ENCODE measurements around the gene UNC79.

The UNC79 gene

GRCh38 chr14:93700928-93701327 lies 270.2 kb downstream of the UNC79 start:
- no peaks in the 10 kb centered on the region for H3K27me3 ChIP-seq
- no peaks in the 10 kb centered on the region for H4K20me1 ChIP-seq
- H3K4me3 ChIP-seq: no peak overlapping the region
- H3K4me2 ChIP-seq: no peak overlapping the region
- H3K36me3 ChIP-seq: no peaks in the 10 kb centered on the region
- no peak for TF ChIP-seq Cebpa-rat (IDR thresholded peaks at IDR 0.05)
- peaks cover 26 to 39% (median 32%) of the 10 kb centered on the region in 11 experiments; a peak in 21 of 22 replicates for H3K9me3 ChIP-seq (replicated peaks in 1 of 11)
- no peak overlapping the region for H3K9ac ChIP-seq
- no peaks in the 10 kb centered on the region for H3K4me1 ChIP-seq
- H3K27ac ChIP-seq: no peak overlapping the region

GRCh38 chr14:93701562-93701961 lies 270.8 kb downstream of the UNC79 start:
- Histone ChIP-seq H3K9ac (no peak overlapping the region), H3K4me3 (no peak overlapping the region), H3K27ac (no peak overlapping the region), H3K27me3 (no peaks in the 10 kb centered on the region), H3K9me3 (replicated peaks in 1 of 11) (peaks cover 26 to 39% (median 32%) of the 10 kb centered on the region in 11 experiments; a peak in 21 of 22 replicates), H3K4me2 (no peak overlapping the region), H3K36me3 (no peaks in the 10 kb centered on the region), H3K4me1 (no peaks in the 10 kb centered on the region), H4K20me1 (no peaks in the 10 kb centered on the region)
- no peak for TF ChIP-seq Cebpa-rat (IDR thresholded peaks at IDR 0.05)

DNA sequence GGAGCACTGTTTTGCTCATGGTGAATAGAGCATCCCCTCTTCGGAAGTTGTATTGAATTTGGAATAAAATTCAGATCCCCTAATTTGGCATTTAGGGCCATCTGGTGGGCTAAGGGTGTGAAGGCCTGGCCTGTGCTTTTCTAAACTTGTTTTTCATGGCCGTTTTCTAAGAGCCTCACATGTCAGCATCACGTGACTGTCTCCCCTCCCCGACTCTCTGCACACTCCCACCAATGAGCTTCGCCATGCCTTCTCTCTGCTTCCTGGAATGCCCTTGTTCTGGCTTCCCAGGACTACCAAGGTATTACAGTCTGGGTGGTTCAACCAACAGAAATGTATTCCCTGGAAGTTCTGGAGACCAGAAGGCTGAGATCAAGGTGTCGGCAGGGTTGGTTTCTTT lies 272.2 kb downstream of the UNC79 start:
- H3K9ac ChIP-seq: no peak overlapping the region
- H3K27me3 ChIP-seq: no peaks in the 10 kb centered on the region
- no peak overlapping the region for H3K4me3 ChIP-seq
- no peak overlapping the region for H3K27ac ChIP-seq
- H3K4me2 ChIP-seq: no peak overlapping the region
- peaks cover 16 to 29% (median 25%) of the 10 kb centered on the region in 11 experiments; a peak in 21 of 22 replicates for H3K9me3 ChIP-seq (replicated peaks in 1 of 11)
- TF ChIP-seq Cebpa-rat (IDR thresholded peaks at IDR 0.05): no peak
- no peaks in the 10 kb centered on the region for H3K36me3 ChIP-seq
- H4K20me1 ChIP-seq: no peaks in the 10 kb centered on the region
- H3K4me1 ChIP-seq: peaks cover 1 to 5% (median 4%) of the 10 kb centered on the region in 10 experiments; a peak in 19 of 20 replicates

GRCh38 chr14:93703941-93704340 lies 273.2 kb downstream of the UNC79 start:
- Histone ChIP-seq H3K9me3 (replicated peaks in 1 of 11) (peaks cover 9 to 19% (median 16%) of the 10 kb centered on the region in 11 experiments; a peak in 17 of 22 replicates), H3K27me3 (no peaks in the 10 kb centered on the region), H3K4me3 (no peak overlapping the region), H3K4me2 (no peak overlapping the region), H4K20me1 (no peaks in the 10 kb centered on the region), H3K9ac (no peak overlapping the region), H3K36me3 (no peaks in the 10 kb centered on the region), H3K27ac (no peak overlapping the region), H3K4me1 (peaks cover 11 to 15% (median 14%) of the 10 kb centered on the region in 10 experiments)
- TF ChIP-seq Cebpa-rat (IDR thresholded peaks at IDR 0.05): no peak

DNA sequence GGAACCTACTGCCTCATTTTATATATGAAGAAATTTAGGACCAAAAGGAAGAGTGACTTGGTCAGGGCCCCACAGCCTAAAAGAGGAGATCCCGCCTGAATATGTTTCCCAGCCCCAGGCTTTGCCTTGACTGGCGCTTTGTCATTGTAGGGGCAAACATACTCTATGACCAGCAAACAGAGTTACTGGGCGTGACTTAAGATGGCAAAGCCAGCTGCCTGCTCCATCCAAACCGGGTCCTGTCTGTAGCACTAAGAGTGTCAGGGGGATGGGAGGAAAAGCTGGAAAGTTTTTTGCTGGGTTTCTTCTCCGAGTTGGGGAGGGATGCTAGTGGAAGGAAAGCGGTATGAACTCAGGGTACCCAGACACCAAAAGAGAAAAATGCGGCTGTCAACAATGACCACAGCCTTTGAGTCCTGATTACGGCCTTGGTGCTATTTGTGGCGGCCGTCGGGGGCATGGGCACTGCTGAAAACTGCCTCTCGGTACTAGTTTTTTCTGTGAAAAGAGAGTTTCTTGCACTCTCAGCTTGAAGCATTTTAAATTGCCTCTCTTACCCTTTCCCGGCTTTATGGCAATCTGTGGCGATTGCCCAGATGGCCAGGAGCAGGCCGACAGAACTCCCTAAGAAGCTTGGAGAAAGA lies 274.9 kb downstream of the UNC79 start:
- no peak overlapping the region for H3K4me3 ChIP-seq
- H4K20me1 ChIP-seq: no peaks in the 10 kb centered on the region
- peaks cover 19 to 25% (median 22%) of the 10 kb centered on the region in 10 experiments for H3K4me1 ChIP-seq
- no peak for TF ChIP-seq Cebpa-rat (IDR thresholded peaks at IDR 0.05)
- H3K9me3 ChIP-seq (replicated peaks in 1 of 11): peaks cover 3 to 7% (median 6%) of the 10 kb centered on the region in 11 experiments; a peak in 14 of 22 replicates
- no peaks in the 10 kb centered on the region for H3K27me3 ChIP-seq
- H3K36me3 ChIP-seq: no peaks in the 10 kb centered on the region
- H3K27ac ChIP-seq: no peak overlapping the region
- H3K9ac ChIP-seq: no peak overlapping the region
- no peak overlapping the region for H3K4me2 ChIP-seq

DNA sequence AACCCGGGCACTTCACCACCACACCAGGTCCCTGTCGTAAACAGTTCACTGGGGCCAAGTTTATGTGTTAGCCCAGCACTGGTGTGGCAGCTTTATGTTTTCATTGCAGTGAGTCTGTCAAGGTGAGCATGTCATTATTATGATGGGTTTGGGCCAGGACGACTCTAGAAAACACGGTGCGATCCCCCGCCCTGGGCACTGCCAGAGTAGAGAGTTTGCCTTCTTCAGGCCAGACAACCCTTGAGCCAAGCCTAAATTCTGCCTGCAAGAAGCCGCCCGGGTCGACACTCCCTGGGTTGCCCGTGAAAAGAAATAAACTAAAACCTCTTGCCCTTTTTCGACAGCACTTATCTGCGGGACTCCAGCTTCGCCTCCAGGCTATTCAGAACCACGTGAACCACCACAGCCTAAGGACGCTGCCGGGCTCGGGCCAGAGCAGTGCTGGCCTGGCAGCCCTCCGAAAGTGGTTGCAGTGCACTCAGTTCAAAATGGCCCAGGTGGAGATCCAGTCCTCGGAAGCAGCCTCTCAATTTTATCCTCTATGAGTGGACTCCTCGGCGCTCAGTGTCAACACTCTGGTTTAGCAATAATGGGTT lies 275.7 kb downstream of the UNC79 start:
- H3K4me1 ChIP-seq: peaks cover 19 to 25% (median 22%) of the 10 kb centered on the region in 10 experiments
- no peaks in the 10 kb centered on the region for H3K36me3 ChIP-seq
- no peak overlapping the region for H3K4me3 ChIP-seq
- H3K9ac ChIP-seq: no peak overlapping the region
- H3K9me3 ChIP-seq (replicated peaks in 1 of 11): no peaks in the 10 kb centered on the region; a peak in 1 of 22 replicates
- H3K4me2 ChIP-seq: no peak overlapping the region
- no peak overlapping the region for H3K27ac ChIP-seq
- TF ChIP-seq Cebpa-rat (IDR thresholded peaks at IDR 0.05): no peak
- H4K20me1 ChIP-seq: no peaks in the 10 kb centered on the region
- no peaks in the 10 kb centered on the region for H3K27me3 ChIP-seq

DNA sequence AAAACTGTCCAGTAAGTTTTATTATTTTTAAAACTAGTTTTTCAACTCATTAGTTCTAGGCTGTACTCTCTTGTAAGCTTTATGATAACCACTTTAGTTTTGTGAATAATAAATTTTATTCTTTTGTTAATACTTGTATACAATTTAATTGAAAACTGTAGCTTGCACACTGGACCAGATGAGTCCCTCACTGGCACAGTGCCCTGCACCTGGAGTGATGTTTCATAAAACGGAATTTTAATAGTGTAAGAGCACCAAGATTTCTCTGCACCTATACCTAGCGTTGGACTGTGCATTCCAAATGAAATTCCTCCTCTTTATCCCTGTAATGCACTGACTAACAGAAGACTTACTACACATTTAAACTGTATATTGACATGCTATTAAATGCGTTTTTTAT lies 276.7 kb downstream of the UNC79 start:
- Histone ChIP-seq H4K20me1 (no peaks in the 10 kb centered on the region), H3K4me2 (peak overlapping the region in 7 of 11 experiments; percentile 53 to 69 (median 61); a peak in 7 of 22 replicates), H3K9ac (no peak overlapping the region; a peak in 1 of 22 replicates), H3K4me1 (peaks cover 19 to 25% (median 22%) of the 10 kb centered on the region in 10 experiments), H3K36me3 (no peaks in the 10 kb centered on the region), H3K9me3 (replicated peaks in 1 of 11) (no peaks in the 10 kb centered on the region), H3K27ac (no peak overlapping the region), H3K4me3 (no peak overlapping the region), H3K27me3 (no peaks in the 10 kb centered on the region)
- TF ChIP-seq Cebpa-rat (IDR thresholded peaks at IDR 0.05): no peak

GRCh38 chr14:93708311-93708734 lies 277.6 kb downstream of the UNC79 start:
- Histone ChIP-seq H3K9me3 (replicated peaks in 1 of 11) (no peaks in the 10 kb centered on the region), H4K20me1 (no peaks in the 10 kb centered on the region), H3K27me3 (no peaks in the 10 kb centered on the region), H3K36me3 (no peaks in the 10 kb centered on the region), H3K4me1 (peaks cover 19 to 25% (median 22%) of the 10 kb centered on the region in 10 experiments), H3K27ac (peak overlapping the region in 8 of 11 experiments; percentile 31 to 59 (median 34); a peak in 10 of 22 replicates), H3K4me2 (peak overlapping the region; percentile 53 to 71 (median 64)), H3K4me3 (no peak overlapping the region), H3K9ac (no peak overlapping the region; a peak in 1 of 22 replicates)
- TF ChIP-seq Cebpa-rat (IDR thresholded peaks at IDR 0.05): no peak

DNA sequence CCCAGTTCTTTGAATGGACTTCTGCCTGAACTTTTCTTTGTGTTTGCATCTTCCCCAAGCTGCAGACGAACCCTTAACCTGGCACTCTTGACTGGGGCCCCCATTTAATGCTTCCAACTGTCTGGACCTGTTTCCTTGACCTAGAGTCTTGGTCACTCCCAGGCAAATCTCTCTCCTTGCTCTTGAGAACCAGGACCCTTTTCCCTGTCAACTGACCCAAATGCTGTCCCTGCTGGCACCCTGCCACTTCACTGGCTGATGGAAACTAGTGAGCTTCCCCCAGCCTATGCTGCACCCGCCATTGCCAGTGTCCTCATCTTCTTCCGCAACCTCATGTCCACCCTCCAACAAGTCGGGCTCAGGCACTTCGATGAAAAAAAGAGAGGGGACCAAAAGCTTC lies 278.1 kb downstream of the UNC79 start:
- Histone ChIP-seq H3K4me1 (peaks cover 19 to 25% (median 22%) of the 10 kb centered on the region in 10 experiments), H3K36me3 (no peaks in the 10 kb centered on the region), H3K9me3 (replicated peaks in 1 of 11) (no peaks in the 10 kb centered on the region), H3K4me2 (peak overlapping the region; percentile 53 to 71 (median 64)), H3K27ac (peak overlapping the region in 8 of 11 experiments; percentile 31 to 59 (median 34); a peak in 10 of 22 replicates), H3K4me3 (no peak overlapping the region), H4K20me1 (no peaks in the 10 kb centered on the region), H3K27me3 (no peaks in the 10 kb centered on the region), H3K9ac (no peak overlapping the region)
- no peak; a peak in 1 of 22 replicates for TF ChIP-seq Cebpa-rat (IDR thresholded peaks at IDR 0.05)

Data from BLaER1 treated with 17β-estradiol and CSF1 and Interleukin-3, amounts not matched to agents 10 nM and 100 nM (cell line).